Measurements from ENCODE around the gene RNF181.

RNF181 gene

DNA sequence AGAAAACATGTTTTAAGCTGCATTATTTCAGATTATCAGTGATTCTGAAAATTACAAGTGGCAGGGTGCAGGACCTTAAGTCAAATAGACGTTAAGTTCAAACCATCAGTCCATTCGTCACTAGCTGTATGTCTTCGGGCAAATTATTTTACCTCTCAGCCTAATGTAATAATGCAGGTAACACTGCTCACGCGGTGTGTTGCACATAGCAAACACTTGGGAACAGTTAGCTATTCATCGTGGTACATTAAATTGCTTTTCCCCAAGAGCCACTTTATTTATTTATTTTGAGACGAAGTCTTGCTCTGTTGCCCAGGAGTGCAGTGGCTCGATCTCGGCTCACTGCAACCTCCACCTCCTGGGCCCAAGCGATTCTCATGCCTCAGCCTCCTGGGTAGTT lies 46.5 kb upstream of the RNF181 start:
- TF ChIP-seq, protein P1, sequence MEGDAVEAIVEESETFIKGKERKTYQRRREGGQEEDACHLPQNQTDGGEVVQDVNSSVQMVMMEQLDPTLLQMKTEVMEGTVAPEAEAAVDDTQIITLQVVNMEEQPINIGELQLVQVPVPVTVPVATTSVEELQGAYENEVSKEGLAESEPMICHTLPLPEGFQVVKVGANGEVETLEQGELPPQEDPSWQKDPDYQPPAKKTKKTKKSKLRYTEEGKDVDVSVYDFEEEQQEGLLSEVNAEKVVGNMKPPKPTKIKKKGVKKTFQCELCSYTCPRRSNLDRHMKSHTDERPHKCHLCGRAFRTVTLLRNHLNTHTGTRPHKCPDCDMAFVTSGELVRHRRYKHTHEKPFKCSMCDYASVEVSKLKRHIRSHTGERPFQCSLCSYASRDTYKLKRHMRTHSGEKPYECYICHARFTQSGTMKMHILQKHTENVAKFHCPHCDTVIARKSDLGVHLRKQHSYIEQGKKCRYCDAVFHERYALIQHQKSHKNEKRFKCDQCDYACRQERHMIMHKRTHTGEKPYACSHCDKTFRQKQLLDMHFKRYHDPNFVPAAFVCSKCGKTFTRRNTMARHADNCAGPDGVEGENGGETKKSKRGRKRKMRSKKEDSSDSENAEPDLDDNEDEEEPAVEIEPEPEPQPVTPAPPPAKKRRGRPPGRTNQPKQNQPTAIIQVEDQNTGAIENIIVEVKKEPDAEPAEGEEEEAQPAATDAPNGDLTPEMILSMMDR (IDR thresholded peaks at IDR 0.05; ENCODE audit: insufficient read depth, low read length, missing control alignments) = no peak
- ChIA-PET POLR2A (interaction anchor here (0.5 to 4.3 kb wide), 10 partner anchors 9 to 221 kb away, joined by 3 to 98 read pairs (median 5); partner anchors contain the start of genes ELMOD3, GGCX, MAT2A and RETSAT), CTCF (interaction anchor here (1.1 to 30.0 kb wide), 6 partner anchors 9 to 249 kb away, joined by 3 to 922 read pairs (median 31); partner anchors contain the start of genes GGCX, MAT2A, SH2D6 and TGOLN2)
- no peak for DNase-seq (ENCODE audit: low read depth, low spot score)
- H3K4me3 ChIP-seq (ENCODE audit: low read depth, low read length) = no peak overlapping the region

DNA sequence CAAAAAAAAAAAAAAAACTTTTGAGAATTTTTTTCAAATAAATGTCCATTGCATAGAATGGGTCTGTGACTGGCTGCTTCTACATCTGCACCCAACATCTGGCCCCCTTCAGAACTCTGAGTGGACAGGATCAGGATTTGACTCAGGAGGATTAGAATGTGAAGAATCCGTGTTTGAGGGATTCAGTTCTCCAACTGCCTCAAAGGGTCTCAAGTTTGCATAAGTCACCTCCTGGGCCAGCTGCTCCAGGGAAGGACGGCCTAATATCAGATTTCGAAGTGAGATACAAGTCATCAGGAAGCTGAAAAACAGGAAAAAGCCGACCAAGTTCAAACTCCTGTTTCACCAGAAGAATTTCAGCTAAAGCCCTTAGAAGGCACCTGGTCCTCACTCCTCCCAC lies 45.7 kb upstream of the RNF181 start:
- POLR2A ChIA-PET = interaction anchor here (1.0 to 4.3 kb wide), 9 partner anchors 10 to 195 kb away, joined by 3 to 98 read pairs (median 5); partner anchors contain the start of genes ELMOD3, GGCX, MAT2A and RETSAT
- peak; percentile 63 for DNase-seq (ENCODE audit: low read depth, low spot score)
- no peak overlapping the region for H3K4me3 ChIP-seq (ENCODE audit: low read depth, low read length)
- CTCF ChIA-PET = interaction anchor here (1.1 to 30.0 kb wide), 11 partner anchors 9 to 249 kb away, joined by 3 to 922 read pairs (median 15); partner anchors contain the start of genes ELMOD3, GGCX, MAT2A and RETSAT
- TF ChIP-seq, protein P1 (IDR thresholded peaks at IDR 0.05; ENCODE audit: insufficient read depth, low read length, missing control alignments) = no peak

DNA sequence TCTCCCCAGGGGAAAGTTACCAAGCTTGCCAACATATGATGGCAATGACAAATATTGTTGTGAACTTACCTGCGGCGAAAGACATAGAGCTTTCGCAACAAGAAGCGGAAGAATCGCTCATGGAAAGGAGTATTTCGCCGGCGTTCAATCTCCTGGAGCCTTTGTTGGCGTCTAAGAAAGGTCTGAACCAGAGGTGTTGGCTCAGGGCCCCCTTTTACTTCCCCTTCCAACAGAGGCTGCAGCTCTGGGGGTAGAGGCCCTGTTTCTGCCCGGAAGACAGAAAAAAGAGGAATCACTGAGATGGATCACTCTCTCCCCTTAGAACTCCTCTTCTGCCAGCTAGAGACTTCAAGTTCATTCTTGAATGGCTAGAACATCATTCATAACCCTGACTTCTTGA lies 45.1 kb upstream of the RNF181 start:
- DNase-seq (ENCODE audit: low read depth, low spot score) = no peak
- TF ChIP-seq, protein P1 (IDR thresholded peaks at IDR 0.05; ENCODE audit: insufficient read depth, low read length, missing control alignments) = no peak
- no peak overlapping the region for H3K4me3 ChIP-seq (ENCODE audit: low read depth, low read length)
- ChIA-PET POLR2A (interaction anchor here (1.0 to 4.3 kb wide), 10 partner anchors 10 to 196 kb away, joined by 3 to 98 read pairs (median 5); partner anchors contain the start of genes ELMOD3, GGCX, MAT2A and RETSAT), CTCF (interaction anchor here (0.9 to 30.0 kb wide), 20 partner anchors 9 to 483 kb away, joined by 3 to 922 read pairs (median 7); partner anchors contain the start of genes ELMOD3, GGCX, MAT2A and RETSAT)

DNA sequence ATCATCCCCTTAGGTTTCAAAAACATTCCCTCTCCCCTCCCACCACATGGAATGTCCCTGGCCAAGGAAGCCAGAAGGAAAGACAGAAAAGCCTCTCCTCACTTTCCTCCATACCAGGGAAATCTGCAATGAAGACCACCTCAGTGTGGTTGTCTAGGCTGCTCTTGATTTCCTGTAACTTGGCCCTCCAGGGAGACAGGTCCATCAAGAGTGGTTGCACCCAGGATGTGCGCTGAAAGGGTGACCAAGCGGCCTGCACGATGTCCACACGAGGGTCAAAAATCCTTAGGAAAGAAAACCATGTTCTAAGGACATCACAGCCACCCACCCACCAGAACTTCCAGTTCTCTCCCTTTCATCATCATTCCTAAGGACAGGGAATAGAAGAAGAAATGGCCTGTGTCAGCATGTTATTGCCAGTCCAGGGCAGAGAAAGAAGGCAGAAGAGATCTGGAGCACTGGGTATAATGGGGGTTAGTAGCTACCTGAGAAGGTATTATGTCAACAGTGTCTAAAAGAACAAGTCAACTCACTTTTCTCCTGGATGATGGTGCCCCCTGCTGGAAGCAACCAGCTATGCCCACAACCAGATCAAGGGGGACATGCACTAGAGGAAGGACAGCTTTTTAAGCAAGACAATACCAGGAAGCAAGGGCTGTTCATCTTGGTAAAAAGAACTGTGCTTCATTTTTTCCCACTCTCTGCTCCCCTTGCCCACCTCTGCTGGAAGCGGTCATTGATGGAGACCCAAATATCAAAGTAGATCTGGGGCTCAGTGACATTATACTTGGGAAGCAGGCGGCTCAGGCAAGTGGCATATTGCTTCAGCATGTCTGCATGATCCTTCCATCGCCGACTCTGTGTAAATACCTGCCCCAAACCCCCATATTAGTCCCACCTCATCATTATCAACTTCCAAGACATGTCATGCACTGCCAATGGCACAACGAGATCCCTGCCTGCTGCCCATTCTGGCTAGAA lies 43.6 kb upstream of the RNF181 start:
- CTCF ChIA-PET = interaction anchor here (0.6 to 30.0 kb wide), 40 partner anchors 8 to 495 kb away, joined by 3 to 922 read pairs (median 4); partner anchors contain the start of genes CAPG, ELMOD3, GGCX and MAT2A
- no peak overlapping the region for H3K4me3 ChIP-seq (ENCODE audit: low read depth, low read length)
- DNase-seq (ENCODE audit: low read depth, low spot score) = no peak
- POLR2A ChIA-PET = interaction anchor here (0.7 to 4.3 kb wide), 7 partner anchors 9 to 197 kb away, joined by 3 to 27 read pairs (median 4); partner anchors contain the start of genes ELMOD3, GGCX, MAT2A and RETSAT
- TF ChIP-seq, protein P1 (IDR thresholded peaks at IDR 0.05; ENCODE audit: insufficient read depth, low read length, missing control alignments) = peak; percentile 81

DNA sequence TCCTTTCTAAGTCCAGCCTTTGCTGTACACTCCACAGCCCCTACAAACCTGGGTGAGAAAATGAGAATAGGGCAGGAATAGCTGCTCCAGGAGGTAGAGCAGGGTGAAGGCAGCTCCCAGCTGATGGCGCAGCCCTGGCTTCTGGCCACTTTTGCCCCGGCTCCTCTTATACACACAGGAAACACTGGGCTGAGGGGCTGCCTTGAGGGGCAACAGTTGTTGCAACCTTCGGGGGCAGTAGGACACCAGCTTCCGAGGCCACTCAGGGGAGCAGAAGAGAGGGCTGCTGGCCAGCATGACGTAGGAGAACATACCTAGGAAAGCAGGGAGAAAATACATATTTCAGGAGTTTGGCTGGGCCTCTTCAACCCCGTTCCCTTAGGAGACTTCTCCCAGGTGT lies 42.4 kb upstream of the RNF181 start:
- DNase-seq (ENCODE audit: low read depth, low spot score) = no peak
- no peak overlapping the region for H3K4me3 ChIP-seq (ENCODE audit: low read depth, low read length)
- ChIA-PET POLR2A (interaction anchor here (1.0 to 1.4 kb wide), 2 partner anchors 14 to 42 kb away, joined by 3 read pairs; partner anchors contain the start of genes MAT2A and RNF181), CTCF (interaction anchor here (1.0 to 30.0 kb wide), 10 partner anchors 7 to 244 kb away, joined by 3 to 922 read pairs (median 6); partner anchors contain the start of genes MAT2A and SH2D6)
- TF ChIP-seq, protein P1 (IDR thresholded peaks at IDR 0.05; ENCODE audit: insufficient read depth, low read length, missing control alignments) = no peak

All from AG04449 (cell line).